ENCODE results near the gene DGUOK. TPM values are rescaled to one million over a fixed set of nuclear protein-coding genes. Genes with fewer than 3 reads are reported as not detected.

DGUOK gene
- total RNA-seq, 1 experiment from 2014 or later, result 100 TPM

- RAD21 ChIA-PET (ENCODE audit: low non-redundant PET in 1 of 2, low total read pairs in 2 of 2, uncharacterized antibody in 2 of 2, unreplicated experiment in 2 of 2), result no interaction called here
- no peak for ATAC-seq
- TF ChIP-seq POLR2A (IDR thresholded peaks at IDR 0.05; ENCODE audit: borderline replicate concordance, extremely low read depth, insufficient read depth, insufficient read length) (no peak), EZH2phosphoT487 (IDR thresholded peaks at IDR 0.05; ENCODE audit: borderline replicate concordance) (no peak), EGR1 (IDR thresholded peaks at IDR 0.05; ENCODE audit: low read depth) (no peak)
- CTCF ChIA-PET, result no interaction called here
- Histone ChIP-seq H4K20me1 (ENCODE audit: insufficient read depth) (no peaks in the 10 kb centered on the region), H3K27ac (ENCODE audit: low read depth, low read length) (no peak overlapping the region), H3K4me3 (replicated peaks in 1 of 2; ENCODE audit: low read depth in 1 of 2, low read length in 2 of 2) (no peak overlapping the region), H3K79me2 (ENCODE audit: insufficient read depth, low read length) (no peaks in the 10 kb centered on the region), H3K9ac (ENCODE audit: low read length) (no peak overlapping the region), H3K9me2 (ENCODE audit: insufficient read depth) (no peaks in the 10 kb centered on the region), H3K4me2 (ENCODE audit: low read length) (no peak overlapping the region), H3K27me3 (ENCODE audit: insufficient read depth, low read length) (no peaks in the 10 kb centered on the region), H2AFZ (ENCODE audit: low read depth, low read length, poor library complexity, severe bottlenecking) (no peak overlapping the region), H3K4me1 (ENCODE audit: control insufficient read depth in 1 of 2, insufficient read depth in 2 of 2, low read length in 2 of 2) (0 out of 4 replicates have a peak, but pooled peaks cover 0 to 2% of the 10 kb centered on the region in 2 experiments), H3K36me3 (ENCODE audit: control insufficient read depth in 1 of 2, insufficient read depth in 2 of 2, low read length in 2 of 2) (0 out of 4 replicates have a peak, but pooled peaks cover 0 to 2% of the 10 kb centered on the region in 2 experiments), H3K9me3 (ENCODE audit: control insufficient read depth in 1 of 2, insufficient read depth in 1 of 2, low read depth in 1 of 2, low read length in 2 of 2) (no peaks in the 10 kb centered on the region)
- intact Hi-C loops (cut with micrococcal nuclease), result no loop called here
- BruUV-seq (replicated peaks), result no TSS peak
- POLR2A ChIA-PET, result interaction anchor here (0.6 kb wide), 1 partner anchor 10 kb away, joined by 3 read pairs; no protein-coding TSS in a partner anchor
- DNase-seq (ENCODE audit: low read depth, low spot score), result no peak
Measured at GRCh38 chr2:73970141-73970803, 43.6 kb downstream of the DGUOK start.

GRCh38 chr2:73970850-73971471, 44.3 kb downstream of the DGUOK start:
- intact Hi-C loops (cut with micrococcal nuclease), result no loop called here
- ChIA-PET RAD21 (ENCODE audit: low non-redundant PET in 1 of 2, low total read pairs in 2 of 2, uncharacterized antibody in 2 of 2, unreplicated experiment in 2 of 2) (no interaction called here), POLR2A (no interaction called here), CTCF (no interaction called here)
- H4K20me1 ChIP-seq (ENCODE audit: insufficient read depth), result no peaks in the 10 kb centered on the region
- H3K9ac ChIP-seq (ENCODE audit: low read length), result no peak overlapping the region
- H3K36me3 ChIP-seq (ENCODE audit: control insufficient read depth in 1 of 2, insufficient read depth in 2 of 2, low read length in 2 of 2), result 0 out of 4 replicates have a peak, but pooled peaks cover 0 to 2% of the 10 kb centered on the region in 2 experiments
- no peak overlapping the region for H3K4me2 ChIP-seq (ENCODE audit: low read length)
- no peaks in the 10 kb centered on the region for H3K9me3 ChIP-seq (ENCODE audit: control insufficient read depth in 1 of 2, insufficient read depth in 1 of 2, low read depth in 1 of 2, low read length in 2 of 2)
- no peaks in the 10 kb centered on the region for H3K27me3 ChIP-seq (ENCODE audit: insufficient read depth, low read length)
- DNase-seq (ENCODE audit: low read depth, low spot score), result no peak
- BruUV-seq (replicated peaks), result no TSS peak
- TF ChIP-seq SRF (IDR thresholded peaks at IDR 0.05; ENCODE audit: low read depth), result no peak
- no peak for TF ChIP-seq FOSL1 (IDR thresholded peaks at IDR 0.05; ENCODE audit: low read depth)
- no peak for TF ChIP-seq TCF7L2 (IDR thresholded peaks at IDR 0.05; ENCODE audit: borderline replicate concordance, extremely low read depth, insufficient read depth, insufficient read length)
- no peak for TF ChIP-seq MAX (IDR thresholded peaks at IDR 0.05)
- no peak overlapping the region for H2AFZ ChIP-seq (ENCODE audit: low read depth, low read length, poor library complexity, severe bottlenecking)
- H3K27ac ChIP-seq (ENCODE audit: low read depth, low read length), result no peak overlapping the region
- no peak overlapping the region for H3K4me3 ChIP-seq (replicated peaks in 1 of 2; ENCODE audit: low read depth in 1 of 2, low read length in 2 of 2)
- peaks cover 0 to 2% of the 10 kb centered on the region in 2 experiments; a peak in 1 of 4 replicates for H3K4me1 ChIP-seq (ENCODE audit: control insufficient read depth in 1 of 2, insufficient read depth in 2 of 2, low read length in 2 of 2)
- H3K9me2 ChIP-seq (ENCODE audit: insufficient read depth), result no peaks in the 10 kb centered on the region
- ATAC-seq, result no peak
- H3K79me2 ChIP-seq (ENCODE audit: insufficient read depth, low read length), result no peaks in the 10 kb centered on the region

Measured in HCT116 (cell line).